HepG2 (cell line): ENCODE data around the gene TMEM87A. TPM values are rescaled to one million over a fixed set of nuclear protein-coding genes. Genes with fewer than 3 reads are reported as not detected.

ENCODE experiments used
- ADNP ChIP-seq: sonication (generic); formaldehyde crosslinking; IDR thresholded peaks from 2 replicates; pipeline ENCODE4 v1.4.0; 2020; ENCODE audit warnings: missing genetic modification reagents
- KDM1A ChIP-seq: IDR thresholded peaks from 2 replicates; pipeline ENCODE4 v1.6.1; 2016; ENCODE audit warnings: missing compliant biosample characterization
- KLF13 ChIP-seq: sonication (generic); formaldehyde crosslinking; IDR thresholded peaks from 2 replicates; pipeline ENCODE4 v1.4.0; 2020; ENCODE audit warnings: mild to moderate bottlenecking, missing genetic modification reagents
- SATB2 ChIP-seq: sonication (generic); formaldehyde crosslinking; IDR thresholded peaks from 2 replicates; pipeline ENCODE4 v1.5.0; 2020; ENCODE audit warnings: missing genetic modification reagents
- polyA plus RNA-seq, 8 experiments: library from polyadenylated mRNA; depleted of rRNA in 3 of 8; stranded (reverse) in 7 of 8; unstranded in 1 of 8; fragments of >200 nt; fragmentation: Illumina TruSeq in 4 of 8; extraction: Trizol in 4 of 8; gene quantifications; 2 replicates each; pipeline versions ENCODE4 v1.2.1 to v1.2.3, GENCODE V29; 2011 to 2016; ENCODE audit warnings: low read depth in 4 of 8, missing spikeins in 1 of 8, mixed read lengths in 1 of 8; ENCODE audit not compliant: insufficient read depth in 1 of 8
- total RNA-seq, 5 experiments: library from RNA; depleted of rRNA; stranded (reverse); fragments of >200 nt; fragmentation: Illumina TruSeq; extraction: Trizol; gene quantifications; 2 replicates each; pipeline ENCODE4 v1.2.3, GENCODE V29; 2016; ENCODE audit warnings: low read depth in 1 of 5
- TF ChIP-seq, protein P1 (sequence below): sonication (generic); formaldehyde crosslinking; IDR thresholded peaks from 2 replicates; pipeline ENCODE4 v1.4.0; 2020; ENCODE audit warnings: missing genetic modification reagents, borderline replicate concordance
- TF ChIP-seq, protein P2 (sequence below): sonication (generic); formaldehyde crosslinking; IDR thresholded peaks from 2 replicates; pipeline ENCODE4 v1.4.0; 2020; ENCODE audit warnings: missing genetic modification reagents
- TF ChIP-seq, protein P3 (sequence below): IDR thresholded peaks from 2 replicates; pipeline ENCODE4 v1.6.1; 2016
- TF ChIP-seq, protein P4 (sequence below): sonication (generic); formaldehyde crosslinking; IDR thresholded peaks from 2 replicates; pipeline ENCODE4 v1.9.0; 2021; ENCODE audit warnings: missing genetic modification reagents, mild to moderate bottlenecking, borderline replicate concordance

TMEM87A gene
- total and polyA plus RNA-seq, 2 of the 13 experiments (the other 11 are each of a cell fraction or from before 2014, with no cell fraction given), result 20.2 to 42.8 TPM

DNA sequence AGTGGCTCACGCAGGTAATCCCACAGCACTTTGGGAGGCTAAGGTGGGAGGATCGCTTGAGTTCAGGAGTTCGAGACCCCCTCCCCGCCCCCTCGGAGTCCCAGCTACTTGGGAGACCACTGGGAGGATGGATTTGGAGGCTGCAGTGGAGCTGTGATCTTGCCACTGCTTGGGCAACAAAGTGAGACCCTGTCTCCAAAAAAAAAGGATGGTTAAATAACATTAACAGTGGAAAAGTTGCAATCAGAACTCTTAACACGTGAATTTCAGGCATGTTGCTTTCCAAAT lies 1.4 kb upstream of the TMEM87A start (continued):
- TF ChIP-seq, protein P1, sequence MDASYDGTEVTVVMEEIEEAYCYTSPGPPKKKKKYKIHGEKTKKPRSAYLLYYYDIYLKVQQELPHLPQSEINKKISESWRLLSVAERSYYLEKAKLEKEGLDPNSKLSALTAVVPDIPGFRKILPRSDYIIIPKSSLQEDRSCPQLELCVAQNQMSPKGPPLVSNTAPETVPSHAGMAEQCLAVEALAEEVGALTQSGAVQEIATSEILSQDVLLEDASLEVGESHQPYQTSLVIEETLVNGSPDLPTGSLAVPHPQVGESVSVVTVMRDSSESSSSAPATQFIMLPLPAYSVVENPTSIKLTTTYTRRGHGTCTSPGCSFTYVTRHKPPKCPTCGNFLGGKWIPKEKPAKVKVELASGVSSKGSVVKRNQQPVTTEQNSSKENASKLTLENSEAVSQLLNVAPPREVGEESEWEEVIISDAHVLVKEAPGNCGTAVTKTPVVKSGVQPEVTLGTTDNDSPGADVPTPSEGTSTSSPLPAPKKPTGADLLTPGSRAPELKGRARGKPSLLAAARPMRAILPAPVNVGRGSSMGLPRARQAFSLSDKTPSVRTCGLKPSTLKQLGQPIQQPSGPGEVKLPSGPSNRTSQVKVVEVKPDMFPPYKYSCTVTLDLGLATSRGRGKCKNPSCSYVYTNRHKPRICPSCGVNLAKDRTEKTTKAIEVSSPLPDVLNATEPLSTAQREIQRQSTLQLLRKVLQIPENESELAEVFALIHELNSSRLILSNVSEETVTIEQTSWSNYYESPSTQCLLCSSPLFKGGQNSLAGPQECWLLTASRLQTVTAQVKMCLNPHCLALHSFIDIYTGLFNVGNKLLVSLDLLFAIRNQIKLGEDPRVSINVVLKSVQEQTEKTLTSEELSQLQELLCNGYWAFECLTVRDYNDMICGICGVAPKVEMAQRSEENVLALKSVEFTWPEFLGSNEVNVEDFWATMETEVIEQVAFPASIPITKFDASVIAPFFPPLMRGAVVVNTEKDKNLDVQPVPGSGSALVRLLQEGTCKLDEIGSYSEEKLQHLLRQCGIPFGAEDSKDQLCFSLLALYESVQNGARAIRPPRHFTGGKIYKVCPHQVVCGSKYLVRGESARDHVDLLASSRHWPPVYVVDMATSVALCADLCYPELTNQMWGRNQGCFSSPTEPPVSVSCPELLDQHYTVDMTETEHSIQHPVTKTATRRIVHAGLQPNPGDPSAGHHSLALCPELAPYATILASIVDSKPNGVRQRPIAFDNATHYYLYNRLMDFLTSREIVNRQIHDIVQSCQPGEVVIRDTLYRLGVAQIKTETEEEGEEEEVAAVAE, result no peak
- TF ChIP-seq ADNP (CRISPR knock-in tag) (0 out of 2 replicates have a peak, but pooled peaks have one; percentile 26), KDM1A (CRISPR knock-in tag) (peak; percentile 51; the same call in 1 of the 2 replicates), KLF13 (CRISPR knock-in tag) (no peak), SATB2 (no peak)
- TF ChIP-seq, protein P2, sequence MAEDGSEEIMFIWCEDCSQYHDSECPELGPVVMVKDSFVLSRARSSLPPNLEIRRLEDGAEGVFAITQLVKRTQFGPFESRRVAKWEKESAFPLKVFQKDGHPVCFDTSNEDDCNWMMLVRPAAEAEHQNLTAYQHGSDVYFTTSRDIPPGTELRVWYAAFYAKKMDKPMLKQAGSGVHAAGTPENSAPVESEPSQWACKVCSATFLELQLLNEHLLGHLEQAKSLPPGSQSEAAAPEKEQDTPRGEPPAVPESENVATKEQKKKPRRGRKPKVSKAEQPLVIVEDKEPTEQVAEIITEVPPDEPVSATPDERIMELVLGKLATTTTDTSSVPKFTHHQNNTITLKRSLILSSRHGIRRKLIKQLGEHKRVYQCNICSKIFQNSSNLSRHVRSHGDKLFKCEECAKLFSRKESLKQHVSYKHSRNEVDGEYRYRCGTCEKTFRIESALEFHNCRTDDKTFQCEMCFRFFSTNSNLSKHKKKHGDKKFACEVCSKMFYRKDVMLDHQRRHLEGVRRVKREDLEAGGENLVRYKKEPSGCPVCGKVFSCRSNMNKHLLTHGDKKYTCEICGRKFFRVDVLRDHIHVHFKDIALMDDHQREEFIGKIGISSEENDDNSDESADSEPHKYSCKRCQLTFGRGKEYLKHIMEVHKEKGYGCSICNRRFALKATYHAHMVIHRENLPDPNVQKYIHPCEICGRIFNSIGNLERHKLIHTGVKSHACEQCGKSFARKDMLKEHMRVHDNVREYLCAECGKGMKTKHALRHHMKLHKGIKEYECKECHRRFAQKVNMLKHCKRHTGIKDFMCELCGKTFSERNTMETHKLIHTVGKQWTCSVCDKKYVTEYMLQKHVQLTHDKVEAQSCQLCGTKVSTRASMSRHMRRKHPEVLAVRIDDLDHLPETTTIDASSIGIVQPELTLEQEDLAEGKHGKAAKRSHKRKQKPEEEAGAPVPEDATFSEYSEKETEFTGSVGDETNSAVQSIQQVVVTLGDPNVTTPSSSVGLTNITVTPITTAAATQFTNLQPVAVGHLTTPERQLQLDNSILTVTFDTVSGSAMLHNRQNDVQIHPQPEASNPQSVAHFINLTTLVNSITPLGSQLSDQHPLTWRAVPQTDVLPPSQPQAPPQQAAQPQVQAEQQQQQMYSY, result no peak
- TF ChIP-seq, protein P3, sequence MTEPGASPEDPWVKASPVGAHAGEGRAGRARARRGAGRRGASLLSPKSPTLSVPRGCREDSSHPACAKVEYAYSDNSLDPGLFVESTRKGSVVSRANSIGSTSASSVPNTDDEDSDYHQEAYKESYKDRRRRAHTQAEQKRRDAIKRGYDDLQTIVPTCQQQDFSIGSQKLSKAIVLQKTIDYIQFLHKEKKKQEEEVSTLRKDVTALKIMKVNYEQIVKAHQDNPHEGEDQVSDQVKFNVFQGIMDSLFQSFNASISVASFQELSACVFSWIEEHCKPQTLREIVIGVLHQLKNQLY (CRISPR knock-in tag), result no peak
- TF ChIP-seq, protein P4, sequence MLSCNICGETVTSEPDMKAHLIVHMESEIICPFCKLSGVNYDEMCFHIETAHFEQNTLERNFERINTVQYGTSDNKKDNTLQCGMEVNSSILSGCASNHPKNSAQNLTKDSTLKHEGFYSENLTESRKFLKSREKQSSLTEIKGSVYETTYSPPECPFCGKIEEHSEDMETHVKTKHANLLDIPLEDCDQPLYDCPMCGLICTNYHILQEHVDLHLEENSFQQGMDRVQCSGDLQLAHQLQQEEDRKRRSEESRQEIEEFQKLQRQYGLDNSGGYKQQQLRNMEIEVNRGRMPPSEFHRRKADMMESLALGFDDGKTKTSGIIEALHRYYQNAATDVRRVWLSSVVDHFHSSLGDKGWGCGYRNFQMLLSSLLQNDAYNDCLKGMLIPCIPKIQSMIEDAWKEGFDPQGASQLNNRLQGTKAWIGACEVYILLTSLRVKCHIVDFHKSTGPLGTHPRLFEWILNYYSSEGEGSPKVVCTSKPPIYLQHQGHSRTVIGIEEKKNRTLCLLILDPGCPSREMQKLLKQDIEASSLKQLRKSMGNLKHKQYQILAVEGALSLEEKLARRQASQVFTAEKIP (CRISPR knock-in tag), result no peak
